HG03175 (cell line): ENCODE data around the gene GPR151.
A peak's percentile ranks its signal among the peaks of the same experiment; 100 is the strongest.
"Not testable (repeated sequence)": the region's sequence is repeated elsewhere in the genome, so short reads cannot be mapped to it uniquely, and the experiment has no call there.

Experiments
- ATAC-seq: cut with Tn5 transposase; IDR thresholded peaks from one replicate; pipeline ENCODE4 v1.9.1; 2021; ENCODE audit warnings: mild to moderate bottlenecking, moderate library complexity; ENCODE audit not compliant: unreplicated experiment

GPR151 gene

DNA sequence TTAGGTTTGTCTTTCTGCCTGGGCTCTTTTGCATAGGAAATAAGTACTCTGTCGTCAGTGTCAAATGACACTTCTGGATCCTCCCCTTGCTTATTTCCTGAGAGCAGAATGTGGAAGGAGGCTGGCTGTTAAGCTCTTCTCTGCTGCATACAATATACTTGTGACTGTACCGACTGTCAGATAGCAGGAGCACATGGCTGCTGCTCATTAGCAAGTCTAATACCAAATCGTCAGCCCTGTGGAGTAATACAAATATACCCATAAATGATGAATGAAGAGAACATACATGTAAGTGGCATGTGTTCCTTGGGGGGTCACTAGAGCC lies at the start of gene GPR151:
Gene GPR151 (minus strand): TSS at position 40 of the 325 bp plus-strand sequence. CDS start 77 bp downstream, outside the sequence.
- no peak for ATAC-seq

DNA sequence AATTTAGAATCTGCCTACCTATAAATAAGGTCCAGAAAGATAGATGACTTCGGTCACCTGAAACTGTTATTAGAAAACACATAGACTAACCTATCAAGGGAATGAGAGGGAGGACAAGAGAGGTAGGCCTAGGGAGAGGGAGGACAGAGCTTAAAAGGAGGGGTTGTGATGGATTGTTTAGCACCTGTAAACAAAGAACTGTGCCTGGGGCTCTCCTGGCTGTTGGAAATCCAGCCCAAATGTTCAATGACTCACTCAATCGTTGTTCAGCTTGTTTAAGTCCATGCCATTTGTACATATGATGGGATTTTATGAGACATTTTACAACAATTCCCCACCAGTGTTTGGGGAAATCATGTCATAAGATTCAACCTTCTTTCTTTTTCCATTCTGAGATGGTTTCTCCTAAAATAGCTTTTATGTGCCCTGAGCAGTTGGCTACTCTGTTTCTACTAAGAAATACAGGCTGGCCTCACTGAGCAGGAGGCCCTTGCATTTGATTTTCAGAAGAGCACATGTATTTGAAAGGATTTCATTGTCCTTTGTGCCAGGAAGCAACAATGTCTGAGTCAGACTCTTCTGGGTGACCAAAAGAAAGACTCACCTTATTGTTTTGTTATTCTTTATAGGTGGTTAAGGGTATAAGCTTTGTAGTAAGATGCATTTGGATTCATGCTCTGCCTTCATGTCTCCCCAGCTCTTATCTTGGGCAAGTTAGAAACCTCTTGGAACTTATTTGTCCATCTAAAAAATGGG lies 48.2 kb upstream of the GPR151 start:
- no peak for ATAC-seq

GRCh38 chr5:146562461-146562860 lies 46.5 kb upstream of the GPR151 start:
- ATAC-seq, result no peak

- ATAC-seq, result no peak
Measured at GRCh38 chr5:146561711-146562110, 45.7 kb upstream of the GPR151 start.

DNA sequence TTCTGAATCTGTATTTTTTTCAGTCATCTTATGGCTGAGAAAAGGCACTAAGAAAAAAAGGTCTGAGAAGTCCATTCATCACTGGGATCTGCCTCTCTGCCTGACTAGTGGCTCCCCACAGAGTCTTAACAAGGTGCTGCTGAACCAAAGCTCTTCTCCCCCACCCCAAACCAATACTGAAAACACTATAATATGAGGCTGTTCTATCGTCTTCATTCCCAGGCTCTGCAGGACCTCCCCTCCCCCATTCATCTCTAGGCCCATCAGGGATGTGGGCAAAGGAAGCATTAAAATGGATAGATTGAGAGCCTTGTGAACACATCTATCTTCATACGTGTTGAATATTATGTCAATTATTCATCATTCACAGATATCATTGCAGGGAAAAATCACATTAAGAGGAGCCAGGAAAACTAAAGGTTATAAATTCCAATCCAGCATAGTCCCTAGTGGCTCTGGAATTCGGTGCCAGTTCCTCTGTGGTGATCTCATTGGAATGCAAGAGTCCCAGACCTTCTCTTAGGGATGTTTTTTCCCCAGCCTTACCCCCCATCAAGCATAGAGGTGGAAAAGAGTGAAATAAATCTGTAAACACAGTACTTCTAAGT lies 44.3 kb upstream of the GPR151 start:
- ATAC-seq, result peak; percentile 30

DNA sequence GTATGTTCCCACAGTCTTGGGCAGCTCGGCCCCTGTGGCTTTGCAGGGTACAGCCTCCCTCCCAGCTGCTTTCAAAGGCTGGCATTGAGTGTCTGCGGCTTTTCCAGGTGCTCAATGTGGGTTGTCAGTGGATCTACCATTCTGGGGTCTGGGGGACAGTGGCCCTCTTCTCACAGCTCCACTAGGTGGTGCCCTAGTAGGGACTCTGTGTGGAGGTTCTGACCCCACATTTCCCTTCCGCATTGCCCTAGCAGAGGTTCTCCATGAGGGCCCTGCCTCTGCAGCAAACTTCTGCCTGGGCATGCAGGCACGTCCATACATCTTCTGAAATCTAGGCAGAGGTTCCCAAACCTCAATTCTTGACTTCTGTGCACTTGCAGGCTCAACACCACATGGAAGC lies 40.9 kb upstream of the GPR151 start:
- ATAC-seq, result not testable (repeated sequence)

DNA sequence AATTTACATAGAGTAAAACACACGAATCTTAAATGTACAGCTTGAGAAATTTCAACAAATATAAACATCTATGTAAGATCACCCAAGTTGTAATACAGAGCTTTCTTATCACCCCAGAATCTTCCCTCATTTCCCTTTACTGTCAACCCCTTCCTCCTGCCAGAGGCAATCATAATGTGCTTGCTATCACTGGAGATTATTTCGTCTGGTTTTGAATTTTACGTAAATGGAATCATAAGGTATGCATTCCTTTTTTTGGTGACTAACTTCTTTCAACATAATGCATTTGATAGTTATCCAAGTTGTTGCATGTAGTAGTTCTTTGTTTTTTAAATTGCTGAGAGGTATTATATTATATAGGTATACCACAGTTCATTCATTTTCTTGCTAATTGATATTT lies 37.5 kb upstream of the GPR151 start:
- no peak for ATAC-seq

- ATAC-seq, result no peak
Measured at GRCh38 chr5:146549615-146550014, 33.6 kb upstream of the GPR151 start.

- ATAC-seq, result no peak
Measured at GRCh38 chr5:146548781-146549449, 32.9 kb upstream of the GPR151 start.

DNA sequence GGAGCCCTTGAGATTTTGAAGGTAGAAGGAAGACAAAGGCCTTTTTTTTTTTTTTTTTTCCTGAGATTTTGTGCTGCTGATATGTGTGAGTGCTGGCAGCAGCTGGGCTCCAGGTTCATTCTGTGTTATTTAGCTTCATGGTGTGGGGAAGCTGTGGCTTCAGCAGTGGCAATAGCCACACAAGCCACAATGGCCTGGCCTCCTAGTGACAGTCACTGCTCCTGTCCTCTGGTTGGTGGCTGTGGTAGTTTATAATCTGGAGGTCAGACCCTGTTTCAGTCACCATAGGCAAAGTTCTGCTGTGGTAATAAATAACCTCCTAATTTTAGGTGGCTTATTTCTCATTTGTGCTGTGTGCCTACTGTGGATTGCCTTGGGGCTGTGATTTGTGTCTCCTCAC lies 28.2 kb upstream of the GPR151 start:
- no peak for ATAC-seq

DNA sequence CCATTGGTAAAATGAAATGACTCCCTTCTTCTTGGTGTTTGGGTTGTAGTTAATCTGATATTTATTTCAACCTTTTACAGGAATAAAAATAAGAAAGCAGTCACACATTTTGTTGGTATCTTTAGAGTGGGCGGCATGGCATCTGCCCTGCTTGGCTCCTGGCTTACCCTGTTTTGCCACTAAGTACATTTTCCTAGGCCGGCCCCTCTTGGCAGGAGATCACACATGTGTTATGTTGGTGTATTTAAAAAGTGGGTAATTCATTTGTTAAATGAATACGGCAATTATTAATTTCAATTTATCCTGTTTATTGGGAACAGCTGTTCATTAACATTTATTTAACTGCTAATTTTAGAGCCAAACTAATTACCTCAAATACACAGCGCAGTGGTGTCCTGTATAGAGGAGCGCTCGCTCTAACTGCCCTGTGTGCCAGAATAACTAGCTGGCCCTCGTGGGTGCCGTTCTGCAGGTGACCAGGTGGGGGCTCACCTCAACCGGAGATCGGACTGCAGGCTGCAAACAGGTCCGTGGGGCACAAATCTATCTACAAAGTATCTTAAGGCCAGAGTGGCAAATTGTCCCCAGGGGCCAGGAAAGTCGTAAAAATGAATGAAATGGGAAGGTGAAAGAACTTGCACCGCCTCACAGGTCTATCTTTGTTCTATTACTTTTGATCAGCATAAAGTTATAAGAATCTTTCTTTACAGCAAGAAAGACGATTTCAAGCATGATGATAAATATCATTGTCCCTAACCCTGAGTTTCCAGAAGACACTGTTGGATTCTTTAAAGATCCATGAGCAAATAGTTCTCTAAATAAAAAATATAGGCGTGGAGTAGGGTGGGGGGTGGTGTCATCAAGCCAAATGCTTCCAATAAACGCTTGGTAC lies 26.2 kb upstream of the GPR151 start:
- peak; percentile 97 for ATAC-seq

DNA sequence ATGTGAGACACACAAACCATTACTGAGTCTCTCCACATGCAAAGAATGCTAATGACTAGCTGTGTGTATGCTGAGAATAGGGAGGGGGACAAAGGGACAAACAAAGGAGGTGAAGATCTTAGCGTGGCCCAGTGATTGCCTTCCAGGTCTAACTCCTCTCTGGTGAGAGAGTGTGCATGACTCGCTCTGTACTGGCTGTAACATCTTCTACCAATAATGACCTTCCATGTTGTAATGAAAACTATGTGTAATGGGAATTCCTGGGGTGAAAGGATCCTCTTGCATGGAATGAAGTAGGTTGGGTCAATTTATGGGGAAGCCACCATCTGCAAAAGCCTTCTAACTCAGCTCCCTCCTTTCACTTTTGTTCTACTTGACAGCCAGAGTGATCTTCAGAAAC lies 24.4 kb upstream of the GPR151 start:
- no peak for ATAC-seq

- ATAC-seq, result no peak
Measured at GRCh38 chr5:146539973-146540372, 24.0 kb upstream of the GPR151 start.

- ATAC-seq, result no peak
Measured at GRCh38 chr5:146538432-146538831, 22.4 kb upstream of the GPR151 start.

DNA sequence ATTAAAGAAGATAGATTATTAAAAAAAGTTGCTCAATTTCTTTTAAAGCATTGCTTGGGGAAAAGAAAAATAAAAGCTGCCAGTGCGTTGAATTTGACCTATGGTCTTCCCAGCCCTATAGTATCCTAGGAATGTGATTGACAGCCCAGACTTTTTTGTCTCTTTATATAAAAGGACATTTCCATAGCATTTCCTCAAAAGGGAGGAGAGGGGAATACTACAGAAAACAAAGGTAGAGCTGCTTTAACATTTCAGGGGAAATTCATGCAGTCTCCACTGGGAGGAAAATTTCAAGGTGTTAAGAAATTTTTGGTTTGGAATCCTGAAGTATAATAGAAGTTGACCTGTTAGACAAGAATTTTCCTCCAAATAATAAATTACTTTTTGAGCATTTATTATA lies 17.9 kb upstream of the GPR151 start:
- ATAC-seq, result no peak

GRCh38 chr5:146533260-146533857 lies 17.4 kb upstream of the GPR151 start:
- peak; percentile 94 for ATAC-seq

DNA sequence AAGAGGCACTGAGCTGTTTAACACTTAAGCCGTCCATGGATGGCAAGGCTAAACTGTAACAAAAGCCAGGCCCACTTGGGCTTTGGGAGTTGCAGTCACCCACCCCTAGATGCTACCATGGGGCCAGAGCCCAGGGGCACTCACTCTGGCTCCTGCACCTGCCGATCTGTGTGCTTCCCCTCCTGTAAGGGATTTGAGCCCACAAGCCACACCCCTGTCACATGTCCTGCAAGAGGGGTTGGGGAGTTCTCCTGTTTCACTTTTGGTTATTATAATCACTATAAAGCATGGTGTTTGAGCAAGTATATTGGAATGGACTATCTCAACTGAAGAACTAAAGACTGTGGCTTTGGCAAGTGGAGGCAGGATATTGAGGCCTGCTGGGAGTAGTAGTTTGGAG lies 14.0 kb upstream of the GPR151 start:
- peak; percentile 56 for ATAC-seq

DNA sequence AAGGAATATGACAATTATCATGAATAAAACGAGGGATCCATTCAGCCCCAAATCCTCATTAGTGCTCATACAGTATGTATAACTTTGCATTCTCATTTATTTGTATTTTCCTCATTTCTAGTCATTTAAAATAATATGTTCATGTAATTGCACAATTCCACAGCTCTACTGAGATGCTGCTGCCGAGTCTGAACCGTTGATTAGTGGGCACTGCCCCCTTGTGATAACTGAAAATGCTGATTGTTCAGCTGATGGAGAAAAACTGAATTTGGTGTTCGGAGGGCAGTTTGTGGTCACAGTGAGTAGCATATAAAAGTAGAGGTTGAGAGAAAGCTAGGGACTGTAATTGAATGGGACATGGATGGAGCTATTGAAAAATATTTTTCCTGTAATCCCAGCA lies 12.2 kb upstream of the GPR151 start:
- no peak for ATAC-seq

DNA sequence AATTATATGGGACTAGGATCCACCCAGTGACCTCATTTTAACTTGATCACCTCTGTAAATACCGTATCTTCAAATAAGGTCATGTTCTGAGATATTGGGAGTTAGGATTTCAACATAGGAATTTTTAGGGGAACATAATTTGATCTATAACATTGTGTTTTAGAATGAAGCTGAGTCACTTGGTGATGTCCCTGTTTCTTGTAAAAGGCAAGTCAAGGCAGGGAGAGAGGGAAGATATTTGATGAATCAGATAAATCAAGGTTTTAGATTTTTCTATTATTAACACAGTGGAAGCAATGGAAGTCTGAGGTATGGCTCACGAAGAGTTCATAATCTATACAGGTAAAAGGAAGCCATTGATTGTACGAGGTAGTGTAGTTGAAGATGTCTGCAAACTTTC lies 11.8 kb upstream of the GPR151 start:
- no peak for ATAC-seq

GRCh38 chr5:146523698-146524097 lies 7.7 kb upstream of the GPR151 start:
- no peak for ATAC-seq
